Fibroblast of peridontal ligament (primary cell): ENCODE data around the gene DST.

Source experiments
- DNase-seq: peaks from one replicate; pipeline ENCODE4 v3.0.0-alpha.2; 2010; ENCODE audit errors: extremely low read depth

Gene DST

GRCh38 chr6:56483929-56484328 lies 158.8 kb downstream of the DST start:
- no peak for DNase-seq

- no peak for DNase-seq
Measured at GRCh38 chr6:56482525-56482924, 160.2 kb downstream of the DST start.

- DNase-seq: no peak
Measured at GRCh38 chr6:56481957-56482356, 160.7 kb downstream of the DST start.

- DNase-seq: no peak
Measured at GRCh38 chr6:56480654-56481337, 161.9 kb downstream of the DST start.

- DNase-seq: no peak
Measured at GRCh38 chr6:56480246-56480645, 162.4 kb downstream of the DST start.

- no peak for DNase-seq
Measured at GRCh38 chr6:56479381-56479780, 163.3 kb downstream of the DST start.

- no peak for DNase-seq
Measured at GRCh38 chr6:56478202-56478601, 164.5 kb downstream of the DST start.

- no peak for DNase-seq
Measured at GRCh38 chr6:56477241-56477640, 165.4 kb downstream of the DST start.

GRCh38 chr6:56475736-56476457 lies 166.8 kb downstream of the DST start:
- DNase-seq: no peak

GRCh38 chr6:56474532-56474931 lies 168.2 kb downstream of the DST start:
- no peak for DNase-seq

GRCh38 chr6:56463443-56463842 lies 179.2 kb downstream of the DST start:
- no peak for DNase-seq

- no peak for DNase-seq
Measured at GRCh38 chr6:56459030-56459805, 183.5 kb downstream of the DST start.

- DNase-seq: no peak
Measured at GRCh38 chr6:56458324-56458884, 184.3 kb downstream of the DST start.

- DNase-seq: no peak
Measured at GRCh38 chr6:56456785-56457184, 185.9 kb downstream of the DST start.

GRCh38 chr6:56450882-56451739 lies 191.6 kb downstream of the DST start:
- DNase-seq: peak; percentile 81

GRCh38 chr6:56450376-56450775 lies 192.3 kb downstream of the DST start:
- DNase-seq: no peak

- DNase-seq: no peak
Measured at GRCh38 chr6:56448046-56448445, 194.6 kb downstream of the DST start.

GRCh38 chr6:56445818-56446217 lies 196.9 kb downstream of the DST start:
- peak; percentile 28 for DNase-seq

- no peak for DNase-seq
Measured at GRCh38 chr6:56444855-56445254, 197.8 kb downstream of the DST start.

GRCh38 chr6:56440551-56440981 lies 202.1 kb downstream of the DST start:
- no peak for DNase-seq

- DNase-seq: peak; percentile 51
Measured at GRCh38 chr6:56437171-56437900, 205.4 kb downstream of the DST start.
